AG09309 (cell line): ENCODE data around the gene PAXIP1.
"Not testable (repeated sequence)": the region's sequence is repeated elsewhere in the genome, so short reads cannot be mapped to it uniquely, and the experiment has no call there.

Experiments
- DNase-seq: peaks from one replicate; pipeline ENCODE4 v3.0.0-alpha.2; 2010; ENCODE audit warnings: low read depth
- H3K4me3 ChIP-seq: 2 replicates; pipeline ENCODE4 v1.5.1; 2011; ENCODE audit warnings: mild to moderate bottlenecking, low read depth, low read length, moderate library complexity; ENCODE audit not compliant: control insufficient read depth
- CTCF ChIP-seq: IDR thresholded peaks from 2 replicates; pipeline ENCODE4 v1.5.1; 2011; ENCODE audit warnings: mild to moderate bottlenecking, low read depth, low read length, inconsistent platforms; ENCODE audit not compliant: insufficient read depth, control insufficient read depth; ENCODE audit errors: missing control alignments

The PAXIP1 gene

GRCh38 chr7:154937837-154938236 is 65.1 kb downstream of the PAXIP1 start:
- no peak for TF ChIP-seq CTCF
- no peak for DNase-seq
- H3K4me3 ChIP-seq: no peak overlapping the region

- not testable (repeated sequence) for DNase-seq, H3K4me3 ChIP-seq
Observed at GRCh38 chr7:154934353-154934952, 68.5 kb downstream of the PAXIP1 start.

- no peak for TF ChIP-seq CTCF
- H3K4me3 ChIP-seq: no peak overlapping the region
- no peak for DNase-seq
Observed at GRCh38 chr7:154931906-154932305, 71.0 kb downstream of the PAXIP1 start.

GRCh38 chr7:154929006-154929726 is 73.8 kb downstream of the PAXIP1 start:
- peak overlapping the region; percentile 53 for H3K4me3 ChIP-seq
- no peak for DNase-seq

GRCh38 chr7:154928136-154929005 is 74.6 kb downstream of the PAXIP1 start:
- peak; percentile 89 for DNase-seq
- peak overlapping the region; percentile 53 for H3K4me3 ChIP-seq
- TF ChIP-seq CTCF: no peak

More at GRCh38 chr7:154929006-154929726, 73.8 kb downstream of the PAXIP1 start:
- no peak for TF ChIP-seq CTCF

- TF ChIP-seq CTCF: peak; percentile 62
- DNase-seq: peak; percentile 79
- peak overlapping the region; percentile 53 for H3K4me3 ChIP-seq
Observed at GRCh38 chr7:154927624-154928125, 75.2 kb downstream of the PAXIP1 start.

GRCh38 chr7:154922472-154922871 is 80.5 kb downstream of the PAXIP1 start:
- not testable (repeated sequence) for H3K4me3 ChIP-seq, DNase-seq
